Measurements from ENCODE around the gene GCAT.

Gene GCAT

GRCh38 chr22:37807410-37808293 is at the start of gene GCAT:
Gene GCAT (plus strand): TSS chr22:37807934. CDS start chr22:37807968, 34 bp downstream.
- peak; percentile 92 for DNase-seq

GRCh38 chr22:37758694-37759093 is 49.0 kb upstream of the GCAT start:
- no peak for DNase-seq

GRCh38 chr22:37759281-37759680 is 48.5 kb upstream of the GCAT start:
- DNase-seq: no peak

- DNase-seq: no peak
These were observed 47.6 kb upstream of the GCAT start for GRCh38 chr22:37760152-37760551.

- DNase-seq: no peak
These were observed 45.3 kb upstream of the GCAT start for GRCh38 chr22:37762389-37762836.

- no peak for DNase-seq
These were observed 44.7 kb upstream of the GCAT start for GRCh38 chr22:37763012-37763411.

GRCh38 chr22:37763652-37764051 is 44.1 kb upstream of the GCAT start:
- no peak for DNase-seq

- DNase-seq: no peak
These were observed 43.1 kb upstream of the GCAT start for GRCh38 chr22:37764622-37765021.

- no peak for DNase-seq
These were observed 42.2 kb upstream of the GCAT start for GRCh38 chr22:37765498-37765897.

GRCh38 chr22:37765953-37766576 is 41.7 kb upstream of the GCAT start:
- DNase-seq: no peak

GRCh38 chr22:37768273-37768672 is 39.5 kb upstream of the GCAT start:
- DNase-seq: no peak

GRCh38 chr22:37769056-37769455 is 38.7 kb upstream of the GCAT start:
- DNase-seq: no peak

- no peak for DNase-seq
These were observed 36.7 kb upstream of the GCAT start for GRCh38 chr22:37771081-37771480.

- DNase-seq: no peak
These were observed 35.9 kb upstream of the GCAT start for GRCh38 chr22:37771702-37772427.

GRCh38 chr22:37774728-37775127 is 33.0 kb upstream of the GCAT start:
- no peak for DNase-seq

- no peak for DNase-seq
These were observed 31.7 kb upstream of the GCAT start for GRCh38 chr22:37775785-37776638.

- no peak for DNase-seq
These were observed 31.1 kb upstream of the GCAT start for GRCh38 chr22:37776639-37777005.

GRCh38 chr22:37777122-37777687 is 30.5 kb upstream of the GCAT start:
- peak; percentile 63 for DNase-seq

- DNase-seq: no peak
These were observed 29.2 kb upstream of the GCAT start for GRCh38 chr22:37778370-37779009.

- DNase-seq: no peak
These were observed 26.2 kb upstream of the GCAT start for GRCh38 chr22:37781434-37782059.
